ENCODE data around the gene DENND1C. TPM values are rescaled to one million over a fixed set of nuclear protein-coding genes. Genes with fewer than 3 reads are reported as not detected.
"Not testable (repeated sequence)": the region's sequence is repeated elsewhere in the genome, so short reads cannot be mapped to it uniquely, and the experiment has no call there.

The DENND1C gene
- total RNA-seq, 2 donors from 2014 or later: 64.3 to 73.2 TPM

DNA sequence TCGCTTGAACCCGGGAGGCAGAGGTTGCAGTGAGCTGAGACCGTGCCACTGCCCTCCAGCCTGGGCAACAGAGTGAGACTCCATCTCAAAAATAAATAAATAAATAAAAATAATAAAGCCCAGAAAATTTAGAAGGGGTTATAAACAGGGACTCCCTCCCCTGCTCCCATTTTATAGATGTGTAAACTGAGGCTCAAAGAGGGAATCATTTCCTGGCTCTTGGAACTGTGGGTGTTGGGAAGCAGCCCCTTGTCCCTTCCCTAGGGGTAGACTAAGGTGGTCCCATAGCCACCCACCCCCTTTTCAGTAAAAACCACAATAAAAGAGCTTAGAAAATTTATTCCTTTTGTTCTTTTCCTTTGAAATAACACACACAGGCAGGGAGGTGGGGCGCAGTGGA is 41.8 kb downstream of the DENND1C start:
- no peak overlapping the region for H3K27ac Mint-ChIP-seq
- H3K4me3 Mint-ChIP-seq: no peak overlapping the region
- H3K27me3 Mint-ChIP-seq: no peaks in the 10 kb centered on the region
- no peaks in the 10 kb centered on the region for H3K9me3 Mint-ChIP-seq
- ATAC-seq (replicated peaks): no peak
- no peaks in the 10 kb centered on the region for H3K36me3 Mint-ChIP-seq (ENCODE audit: low read depth)
- no peaks in the 10 kb centered on the region for H3K4me1 Mint-ChIP-seq

DNA sequence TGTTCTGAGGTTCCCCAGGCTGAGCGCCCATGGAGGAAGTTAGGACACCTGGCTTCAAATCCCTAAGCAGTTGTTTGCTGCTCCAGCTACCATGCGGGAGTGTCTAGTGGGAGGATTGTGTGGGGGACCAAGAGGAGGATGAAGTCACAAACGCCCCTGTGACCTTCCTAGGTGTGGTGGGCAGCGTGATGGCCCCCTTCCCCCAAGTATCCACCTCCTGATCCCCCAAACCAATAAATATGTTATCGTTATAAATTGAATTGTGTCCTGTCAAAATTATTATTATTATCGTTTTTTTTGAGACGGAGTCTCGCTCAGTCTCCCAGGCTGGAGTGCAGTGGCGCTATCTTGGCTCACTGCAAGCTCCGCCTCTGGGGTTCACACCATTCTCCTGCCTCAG is 47.9 kb downstream of the DENND1C start, which contains the start of gene SLC25A41:
Gene SLC25A41 (minus strand): TSS at position 101 of the 400 bp plus-strand sequence. CDS start 70 bp downstream, at position 31.
- Mint-ChIP-seq H3K36me3 (ENCODE audit: low read depth) (no peaks in the 10 kb centered on the region), H3K27me3 (peaks cover 4% of the 10 kb centered on the region), H3K4me1 (no peaks in the 10 kb centered on the region), H3K27ac (no peak within 1 kb of the TSS), H3K9me3 (no peaks in the 10 kb centered on the region), H3K4me3 (no peak within 1 kb of the TSS)
- ATAC-seq (replicated peaks): no peak

DNA sequence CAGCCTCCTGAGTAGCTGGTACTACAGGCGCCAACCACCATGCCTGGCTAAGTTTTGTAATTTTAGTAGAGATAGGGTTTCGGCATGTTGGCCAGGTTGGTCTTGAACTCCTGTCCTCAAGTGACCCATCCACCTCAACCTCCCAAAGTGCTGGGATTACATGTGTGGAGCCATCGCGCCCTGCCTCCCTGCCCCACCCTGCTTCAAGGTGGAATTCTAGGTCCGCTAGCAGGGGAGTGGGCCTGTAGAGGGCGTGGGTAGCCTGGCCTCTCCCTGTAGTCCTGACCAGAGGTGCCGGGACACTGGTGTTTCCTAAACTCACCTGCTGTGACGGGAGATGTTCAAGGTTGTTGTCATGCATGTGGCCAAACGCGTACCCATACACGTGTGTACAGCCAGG is 48.4 kb downstream of the DENND1C start:
- H3K4me1 Mint-ChIP-seq: no peaks in the 10 kb centered on the region
- no peak for ATAC-seq (replicated peaks)
- no peaks in the 10 kb centered on the region for H3K9me3 Mint-ChIP-seq
- H3K27ac Mint-ChIP-seq: no peak overlapping the region
- no peaks in the 10 kb centered on the region for H3K36me3 Mint-ChIP-seq (ENCODE audit: low read depth)
- H3K4me3 Mint-ChIP-seq: no peak overlapping the region
- H3K27me3 Mint-ChIP-seq: peaks cover 4% of the 10 kb centered on the region

DNA sequence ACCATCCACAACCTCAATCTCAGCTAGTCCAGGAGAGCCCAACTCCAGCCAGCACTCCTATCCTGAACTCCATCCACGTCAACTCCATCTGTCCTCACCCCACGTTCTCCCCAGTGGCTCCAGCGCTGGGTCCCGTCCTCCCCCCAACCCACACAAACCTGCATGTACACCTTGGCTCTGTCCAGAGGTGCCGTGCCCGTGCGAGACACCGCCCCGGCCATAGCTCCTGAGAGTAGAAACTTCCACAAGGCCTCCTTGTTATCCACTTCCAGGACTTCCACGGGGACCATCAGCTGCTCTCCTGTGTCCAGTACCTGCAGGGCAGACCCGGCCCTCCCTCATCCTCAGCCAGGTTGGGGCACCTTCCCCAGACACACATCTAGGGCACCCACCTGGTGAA is 49.7 kb downstream of the DENND1C start:
- Mint-ChIP-seq H3K9me3 (no peaks in the 10 kb centered on the region), H3K4me1 (no peaks in the 10 kb centered on the region), H3K36me3 (ENCODE audit: low read depth) (no peaks in the 10 kb centered on the region), H3K4me3 (no peak overlapping the region), H3K27me3 (peaks cover 4% of the 10 kb centered on the region), H3K27ac (no peak overlapping the region)
- ATAC-seq (replicated peaks): no peak

DNA sequence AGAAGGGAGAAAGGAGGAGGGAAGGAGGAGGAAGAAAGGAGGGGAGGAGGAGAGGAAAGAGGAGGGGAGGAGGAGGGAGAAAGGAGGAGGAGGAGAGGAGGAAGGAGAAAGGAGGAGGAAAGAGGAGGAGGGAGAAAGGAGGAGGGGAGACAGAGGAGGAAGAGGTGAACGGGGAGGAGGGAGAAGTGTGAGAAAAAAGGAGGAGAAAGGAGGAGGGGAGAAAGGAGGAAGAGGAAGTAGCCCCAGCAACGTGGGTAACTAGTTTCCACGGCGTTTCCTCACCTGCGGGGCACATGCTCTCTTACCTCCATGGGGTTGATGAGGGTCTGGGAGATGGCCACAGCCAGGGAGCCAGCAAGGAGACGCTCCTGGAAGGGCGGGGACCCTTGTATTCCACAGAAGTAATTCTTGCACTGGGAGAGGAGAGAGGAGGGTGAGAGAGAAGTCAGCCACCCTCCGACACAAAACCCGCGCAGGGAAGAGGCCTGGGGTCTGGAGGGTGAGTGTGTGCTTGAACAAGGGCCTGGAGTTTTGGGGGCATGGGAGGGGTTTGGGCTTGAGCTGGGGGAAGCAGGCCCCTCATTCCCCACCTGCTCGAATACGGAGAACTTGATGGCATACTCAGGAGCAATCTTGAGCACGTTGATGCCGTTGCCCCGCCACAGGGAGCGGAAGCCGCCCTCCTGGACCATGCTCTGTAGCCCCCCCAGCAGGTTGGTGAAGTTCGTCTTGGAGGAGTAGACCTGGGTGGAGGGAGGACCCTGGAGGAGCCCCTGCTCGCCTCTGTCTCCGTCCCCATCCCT is 52.0 kb downstream of the DENND1C start:
- H3K9me3 Mint-ChIP-seq: no peaks in the 10 kb centered on the region
- H3K27me3 Mint-ChIP-seq: peaks cover 4% of the 10 kb centered on the region
- H3K27ac Mint-ChIP-seq: no peak overlapping the region
- no peak overlapping the region for H3K4me3 Mint-ChIP-seq
- no peaks in the 10 kb centered on the region for H3K36me3 Mint-ChIP-seq (ENCODE audit: low read depth)
- no peaks in the 10 kb centered on the region for H3K4me1 Mint-ChIP-seq
- ATAC-seq (replicated peaks): no peak

DNA sequence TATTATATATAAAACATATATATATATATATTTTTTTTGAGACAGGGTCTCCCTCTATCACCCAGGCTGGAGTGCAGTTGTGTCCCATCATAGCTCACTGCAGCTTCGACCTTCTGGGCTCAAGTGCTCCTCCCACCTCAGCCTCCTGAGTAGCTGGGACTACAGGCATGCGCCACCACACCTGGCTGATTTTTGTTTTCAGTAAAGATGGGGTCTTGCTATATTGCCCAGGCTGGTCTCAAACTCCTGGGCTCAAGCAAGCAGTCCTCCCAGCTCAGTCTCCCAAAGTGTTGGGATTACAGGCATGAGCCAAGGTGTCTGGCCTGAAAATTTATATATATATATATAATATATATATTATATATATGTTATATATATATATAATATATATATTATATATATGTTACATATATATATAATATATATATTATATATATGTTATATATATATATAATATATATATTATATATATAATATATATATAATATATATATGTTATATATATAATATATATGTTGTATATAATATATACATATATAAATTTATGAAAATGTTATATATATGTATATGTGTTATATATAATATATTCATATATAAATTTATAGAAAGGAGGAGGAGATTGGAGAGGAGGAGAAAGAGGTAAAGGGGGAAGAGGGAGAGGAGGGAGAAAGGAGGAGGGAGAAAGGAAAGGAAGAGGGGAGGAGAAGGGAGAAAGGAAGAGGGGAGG is 52.7 kb downstream of the DENND1C start:
- not testable (repeated sequence) for H3K36me3 Mint-ChIP-seq (ENCODE audit: low read depth); ATAC-seq (replicated peaks); H3K27ac Mint-ChIP-seq; H3K4me1 Mint-ChIP-seq; H3K4me3 Mint-ChIP-seq; H3K9me3 Mint-ChIP-seq; H3K27me3 Mint-ChIP-seq

DNA sequence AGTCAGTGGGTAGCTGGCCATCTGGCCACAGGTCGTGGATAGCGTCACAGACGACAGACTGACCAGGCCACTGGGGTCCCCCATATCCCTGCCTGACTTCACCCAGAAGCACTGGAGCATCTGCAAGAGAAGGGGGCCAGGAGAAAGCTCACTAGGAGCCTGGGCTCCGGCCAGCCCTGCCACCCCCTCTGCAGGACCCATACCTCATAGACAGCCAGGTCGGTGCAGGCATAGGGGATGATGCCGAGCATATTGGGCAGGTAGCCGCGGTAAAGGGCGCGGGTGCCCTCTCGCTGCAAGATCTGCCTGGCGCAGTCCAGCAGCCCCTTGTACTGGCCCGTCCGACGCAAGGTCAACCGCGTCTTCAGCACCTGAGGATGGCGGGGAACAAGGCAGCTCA is 54.5 kb downstream of the DENND1C start:
- no peak overlapping the region for H3K27ac Mint-ChIP-seq
- H3K4me1 Mint-ChIP-seq: peaks cover 8% of the 10 kb centered on the region
- no peak for ATAC-seq (replicated peaks)
- peaks cover 19% of the 10 kb centered on the region for H3K36me3 Mint-ChIP-seq (ENCODE audit: low read depth)
- H3K4me3 Mint-ChIP-seq: no peak overlapping the region
- H3K9me3 Mint-ChIP-seq: no peaks in the 10 kb centered on the region
- H3K27me3 Mint-ChIP-seq: peaks cover 4% of the 10 kb centered on the region

DNA sequence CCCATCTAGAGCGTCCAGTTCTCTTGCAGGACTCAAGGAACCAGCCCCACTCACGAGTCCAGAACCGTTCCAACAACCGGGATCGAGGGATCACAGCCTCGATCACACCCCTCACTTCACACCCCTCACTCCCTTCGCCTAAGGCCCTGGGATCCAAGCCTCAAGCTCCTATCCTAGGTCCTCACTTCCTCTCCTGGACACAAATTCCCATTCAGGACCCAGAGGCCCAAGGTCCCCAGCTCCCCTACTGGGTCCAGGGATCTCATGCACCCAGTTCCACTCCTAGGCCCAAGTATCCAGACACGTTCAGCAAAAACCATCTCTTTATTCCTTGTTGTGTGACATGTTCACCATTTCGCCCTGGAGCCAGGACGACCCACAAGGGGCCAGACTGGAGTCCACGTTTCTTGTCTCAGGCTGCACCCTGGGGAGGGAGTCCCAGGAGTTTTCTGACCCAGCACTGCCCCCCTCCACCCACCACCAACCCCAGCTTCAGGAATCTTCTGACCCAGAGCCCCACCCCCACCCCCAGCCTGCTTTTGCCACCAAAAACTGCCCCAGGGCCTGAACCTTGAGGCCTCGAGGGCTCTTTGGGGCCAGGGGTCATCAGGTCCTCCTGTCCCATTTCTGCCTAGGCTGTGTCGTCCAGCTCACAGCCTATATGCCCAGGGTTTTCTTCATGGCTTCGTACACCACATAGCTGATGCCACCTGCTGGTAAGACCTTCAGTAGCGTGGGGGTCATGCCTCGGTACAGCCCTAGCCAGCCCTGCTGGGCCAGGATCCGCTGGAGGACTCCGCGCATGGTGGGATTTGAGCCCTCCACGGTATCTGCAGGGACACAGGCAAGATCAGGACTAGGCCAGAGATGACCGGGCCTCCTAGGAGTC is 55.6 kb downstream of the DENND1C start:
- no peaks in the 10 kb centered on the region for H3K27me3 Mint-ChIP-seq
- H3K36me3 Mint-ChIP-seq (ENCODE audit: low read depth): peaks cover 30% of the 10 kb centered on the region
- H3K4me1 Mint-ChIP-seq: peaks cover 8% of the 10 kb centered on the region
- peak overlapping the region; percentile 77 for H3K27ac Mint-ChIP-seq
- H3K9me3 Mint-ChIP-seq: no peaks in the 10 kb centered on the region
- H3K4me3 Mint-ChIP-seq: peak overlapping the region; percentile 71
- no peak for ATAC-seq (replicated peaks)

DNA sequence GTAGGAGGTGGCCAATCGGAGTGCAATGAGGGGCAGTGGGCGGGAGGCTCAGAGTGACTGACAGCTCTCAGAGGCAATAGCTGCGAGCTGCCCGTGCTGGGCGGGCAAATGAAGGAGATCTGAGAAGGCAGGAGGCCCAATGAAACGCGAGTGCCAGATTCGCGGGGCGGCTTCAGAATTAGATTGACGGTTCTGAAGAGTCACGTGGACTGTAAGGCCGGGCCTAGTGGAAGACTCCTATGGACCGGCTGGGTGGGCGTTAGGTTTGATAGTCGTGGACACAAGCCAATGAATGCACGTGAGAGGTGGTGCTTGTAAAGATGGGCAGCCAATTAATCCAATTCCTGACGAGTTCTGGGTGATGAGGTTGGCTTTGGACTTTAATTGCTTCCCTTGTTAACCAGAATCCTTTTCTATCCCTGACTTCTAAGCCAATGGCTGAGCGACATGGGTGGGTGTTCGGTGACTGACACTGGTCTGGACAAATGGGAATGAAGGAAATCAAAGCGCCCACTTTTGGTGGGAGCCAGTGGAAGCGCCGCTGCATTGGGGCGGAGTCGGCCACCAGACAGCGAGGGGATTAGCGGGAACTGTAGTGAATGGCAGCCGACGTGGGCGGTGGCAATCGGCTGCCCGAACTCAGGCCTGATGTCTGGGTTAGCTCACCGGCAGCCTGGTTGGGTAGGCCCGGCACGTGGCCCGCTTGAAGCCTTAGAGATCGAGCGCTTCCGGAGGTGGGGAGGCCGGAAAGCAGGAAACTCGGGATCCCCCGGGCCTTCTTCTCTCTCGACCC is 56.5 kb downstream of the DENND1C start:
- H3K4me3 Mint-ChIP-seq: peak overlapping the region; percentile 71
- no peaks in the 10 kb centered on the region for H3K9me3 Mint-ChIP-seq
- no peaks in the 10 kb centered on the region for H3K27me3 Mint-ChIP-seq
- H3K27ac Mint-ChIP-seq: peak overlapping the region; percentile 77
- peaks cover 39% of the 10 kb centered on the region for H3K36me3 Mint-ChIP-seq (ENCODE audit: low read depth)
- ATAC-seq (replicated peaks): peak; percentile 91
- H3K4me1 Mint-ChIP-seq: peaks cover 8% of the 10 kb centered on the region

DNA sequence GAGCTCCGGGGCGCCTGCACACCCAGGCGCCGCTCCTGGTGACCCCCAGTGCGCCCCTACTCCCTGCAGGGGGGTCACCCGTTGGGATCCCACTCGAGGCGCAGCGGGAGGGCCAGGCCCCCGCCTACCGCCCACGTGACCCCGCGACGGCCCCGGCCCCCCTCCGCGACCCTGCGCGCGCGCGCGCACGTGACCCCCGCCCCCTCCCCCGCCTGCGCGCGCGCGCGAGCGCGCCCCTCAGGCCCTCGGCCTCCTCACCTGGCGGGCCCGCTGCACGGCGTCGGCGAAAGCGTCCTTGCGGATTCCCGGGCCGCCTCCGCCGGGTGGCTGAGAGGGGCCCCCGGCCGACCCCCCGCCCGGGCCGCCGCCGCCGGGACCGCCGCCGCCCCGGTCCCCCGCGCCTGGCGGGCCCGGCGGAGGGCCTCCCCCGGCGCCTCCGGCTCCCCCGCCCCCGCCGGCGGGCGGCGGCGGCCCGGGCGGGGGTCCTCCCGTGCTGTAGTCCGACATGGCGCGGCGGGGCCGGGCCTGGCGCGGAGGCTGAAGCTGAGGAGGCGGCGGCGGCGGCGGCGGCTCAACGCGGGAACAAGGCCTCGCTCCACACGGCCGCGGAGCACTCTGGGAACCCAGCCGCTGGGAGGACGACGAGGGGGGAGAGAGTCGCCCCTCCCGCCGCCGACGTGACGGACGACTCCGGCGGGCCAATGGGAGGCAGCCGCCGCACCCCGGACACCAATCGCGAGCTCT is 57.2 kb downstream of the DENND1C start, which contains the start of gene KHSRP:
Gene KHSRP (minus strand): TSS at position 617 of the 744 bp plus-strand sequence. CDS start 110 bp downstream, at position 507.
- H3K9me3 Mint-ChIP-seq: no peaks in the 10 kb centered on the region
- no peak for ATAC-seq (replicated peaks)
- no peaks in the 10 kb centered on the region for H3K27me3 Mint-ChIP-seq
- H3K4me1 Mint-ChIP-seq: peaks cover 8% of the 10 kb centered on the region
- H3K4me3 Mint-ChIP-seq: peak within 1 kb of the TSS; percentile 87
- H3K36me3 Mint-ChIP-seq (ENCODE audit: low read depth): peaks cover 46% of the 10 kb centered on the region
- peak within 1 kb of the TSS; percentile 87 for H3K27ac Mint-ChIP-seq

DNA sequence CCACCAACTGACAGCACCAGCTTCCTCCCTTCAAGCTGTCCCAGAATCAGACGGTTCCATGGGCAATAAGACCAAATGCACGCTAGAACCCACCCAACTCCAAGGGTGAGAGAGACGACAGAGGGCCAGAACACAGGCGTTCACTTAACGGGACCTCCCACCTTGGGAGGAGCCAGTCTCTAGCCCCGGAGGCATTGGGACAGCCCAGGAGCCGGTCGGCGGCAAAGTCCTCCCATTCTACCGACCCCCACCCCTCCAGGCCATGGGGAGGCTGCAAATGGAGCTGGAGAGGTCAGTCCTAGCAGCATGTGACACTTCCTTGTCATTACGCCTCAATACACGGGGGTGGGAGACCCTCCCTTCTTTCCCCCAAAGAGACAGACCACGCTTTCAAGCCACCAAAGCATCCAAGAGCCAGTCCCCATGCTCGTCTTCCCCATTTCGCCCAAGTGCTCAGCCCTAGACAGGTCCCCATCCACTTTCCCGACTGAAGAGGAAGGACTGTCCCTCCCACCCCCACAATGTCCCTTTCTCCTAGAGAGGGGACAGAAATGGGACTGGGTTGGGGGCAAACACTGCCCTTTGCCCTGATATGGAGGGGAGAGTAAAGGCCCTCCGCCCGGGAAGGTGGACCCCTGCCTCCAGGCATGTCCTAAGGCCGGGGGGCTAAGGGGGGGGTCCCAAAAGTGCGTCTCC is 57.9 kb downstream of the DENND1C start:
- Mint-ChIP-seq H3K4me3 (peak overlapping the region; percentile 87), H3K36me3 (ENCODE audit: low read depth) (peaks cover 53% of the 10 kb centered on the region), H3K4me1 (peaks cover 8% of the 10 kb centered on the region), H3K27me3 (no peaks in the 10 kb centered on the region), H3K9me3 (no peaks in the 10 kb centered on the region), H3K27ac (peak overlapping the region; percentile 87)
- ATAC-seq (replicated peaks): no peak

DNA sequence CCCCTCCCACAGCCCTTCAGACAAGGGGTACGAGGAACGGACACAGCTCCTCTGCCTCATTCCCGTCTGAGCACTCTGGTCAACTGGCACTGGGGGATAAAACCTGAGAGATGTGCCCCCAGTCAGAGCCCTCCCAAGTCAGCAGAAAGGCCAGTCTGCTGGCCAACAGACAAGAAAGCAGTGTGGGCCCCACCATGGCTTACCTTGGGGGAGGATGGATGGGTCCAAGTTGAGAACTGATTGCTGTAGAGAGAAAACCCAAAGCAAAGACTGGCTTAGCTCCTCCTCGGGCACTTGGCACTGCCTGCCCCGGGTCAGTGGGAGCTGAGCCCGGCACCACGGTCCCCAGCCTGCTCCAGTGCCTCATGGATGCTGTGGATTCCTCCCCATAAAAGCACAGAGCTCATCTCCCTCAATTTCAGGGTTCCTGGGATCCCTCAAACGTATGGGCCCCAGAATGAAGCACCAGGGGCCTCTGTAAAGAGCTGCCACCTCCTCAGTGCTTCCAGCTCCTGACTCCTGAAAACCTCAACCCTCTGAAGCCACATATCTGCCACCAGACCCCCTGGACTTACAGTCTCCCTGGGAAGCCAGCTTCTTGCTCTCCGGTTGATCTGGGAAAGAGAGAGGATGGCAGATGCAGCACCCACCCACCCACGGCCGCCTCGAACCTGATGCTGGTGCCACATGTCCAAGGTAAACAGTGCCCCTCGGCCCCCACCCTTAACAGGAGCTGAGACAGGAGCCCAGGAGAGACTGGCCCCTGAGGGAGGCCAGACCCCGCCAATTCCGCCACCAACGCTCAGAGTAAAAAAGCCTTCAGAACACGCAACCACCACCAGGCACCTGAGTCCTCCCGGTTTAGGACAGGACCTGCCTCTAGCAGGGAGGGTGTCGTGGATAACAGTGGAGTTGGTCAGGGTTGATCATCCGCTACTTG is 60.2 kb downstream of the DENND1C start:
- ATAC-seq (replicated peaks): no peak
- Mint-ChIP-seq H3K4me1 (peaks cover 8% of the 10 kb centered on the region), H3K27ac (peak overlapping the region; percentile 43), H3K27me3 (no peaks in the 10 kb centered on the region), H3K9me3 (no peaks in the 10 kb centered on the region), H3K4me3 (no peak overlapping the region), H3K36me3 (ENCODE audit: low read depth) (peaks cover 75% of the 10 kb centered on the region)
